HepG2 (cell line): ENCODE results near the gene MAP4K3.

Experiments
- DPF2 ChIP-seq: sonication (generic); formaldehyde crosslinking; IDR thresholded peaks from 2 replicates; pipeline ENCODE4 v1.4.0; 2020; ENCODE audit warnings: mild to moderate bottlenecking, low read depth, missing genetic modification reagents, borderline replicate concordance
- PITX1 ChIP-seq: sonication (generic); formaldehyde crosslinking; IDR thresholded peaks from 2 replicates; pipeline ENCODE4 v1.5.1; 2020; ENCODE audit warnings: mild to moderate bottlenecking, missing genetic modification reagents
- TMF1 ChIP-seq: sonication (generic); formaldehyde crosslinking; IDR thresholded peaks from 2 replicates; pipeline ENCODE4 v1.8.1; 2022; ENCODE audit warnings: low read depth, missing genetic modification reagents
- ZNF3 ChIP-seq: IDR thresholded peaks from 2 replicates; pipeline ENCODE4 v1.7.0; 2017; ENCODE audit warnings: inconsistent platforms
- TF ChIP-seq, protein P1 (sequence below): sonication (generic); formaldehyde crosslinking; IDR thresholded peaks from 2 replicates; pipeline ENCODE4 v1.4.0; 2020; ENCODE audit warnings: mild to moderate bottlenecking, missing genetic modification reagents, borderline replicate concordance

DNA sequence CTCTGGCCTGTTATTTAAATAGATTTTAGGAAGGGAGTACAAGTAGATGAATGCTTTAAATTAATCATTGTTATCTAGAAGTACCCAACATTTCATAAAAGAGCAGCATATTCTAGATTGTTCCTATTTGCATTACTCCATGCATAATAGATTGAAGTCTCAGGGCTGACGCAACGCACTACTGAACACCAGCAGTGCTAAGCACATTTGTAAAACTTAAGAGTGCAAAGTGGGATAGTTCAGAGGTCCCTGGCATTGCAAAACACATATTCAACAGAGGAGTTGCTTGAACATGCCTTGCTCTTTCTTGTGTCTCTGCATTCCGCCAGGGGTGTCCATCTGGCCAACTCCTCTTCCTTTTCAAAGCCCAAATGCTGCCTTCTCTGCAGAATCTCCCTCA is 215.6 kb downstream of the MAP4K3 start:
- no peak for TF ChIP-seq DPF2
- no peak for TF ChIP-seq ZNF3 (CRISPR knock-in tag)
- no peak for TF ChIP-seq TMF1 (CRISPR knock-in tag)
- TF ChIP-seq PITX1 (CRISPR knock-in tag): no peak
- TF ChIP-seq, protein P1, sequence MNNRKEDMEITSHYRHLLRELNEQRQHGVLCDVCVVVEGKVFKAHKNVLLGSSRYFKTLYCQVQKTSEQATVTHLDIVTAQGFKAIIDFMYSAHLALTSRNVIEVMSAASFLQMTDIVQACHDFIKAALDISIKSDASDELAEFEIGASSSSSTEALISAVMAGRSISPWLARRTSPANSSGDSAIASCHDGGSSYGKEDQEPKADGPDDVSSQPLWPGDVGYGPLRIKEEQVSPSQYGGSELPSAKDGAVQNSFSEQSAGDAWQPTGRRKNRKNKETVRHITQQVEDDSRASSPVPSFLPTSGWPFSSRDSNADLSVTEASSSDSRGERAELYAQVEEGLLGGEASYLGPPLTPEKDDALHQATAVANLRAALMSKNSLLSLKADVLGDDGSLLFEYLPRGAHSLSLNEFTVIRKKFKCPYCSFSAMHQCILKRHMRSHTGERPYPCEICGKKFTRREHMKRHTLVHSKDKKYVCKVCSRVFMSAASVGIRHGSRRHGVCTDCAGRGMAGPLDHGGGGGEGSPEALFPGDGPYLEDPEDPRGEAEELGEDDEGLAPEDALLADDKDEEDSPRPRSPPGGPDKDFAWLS (CRISPR knock-in tag): no peak
